GM12878 (cell line): ENCODE data around the gene TMEM128. TPM values are rescaled to one million over a fixed set of nuclear protein-coding genes. Genes with fewer than 3 reads are reported as not detected.

Experiments used
- ATAC-seq: fragments of 200-7000 bp; cut with Tn5 transposase; 3 replicates; pipeline ENCODE4 v1.9.1; 2020; ENCODE audit warnings: mild to moderate bottlenecking, moderate library complexity
- BruUV-seq: library from RNA; stranded (reverse); fragments of 400-500 nt; replicated peaks from 2 replicates; lab custom pipeline; 2021; lab: Mats Ljungman, UMichigan
- CTCF ChIA-PET: fragments of 300-600 bp; sonication (Branson Sonifier 250); formaldehyde crosslinking; extraction: SDS; loops from one replicate; lab custom pipeline; 2021; ENCODE audit warnings: inconsistent platforms; lab: Yijun Ruan, JAX
- POLR2A ChIA-PET: fragments of 350-600 bp; formaldehyde crosslinking; extraction: SDS; loops from one replicate; lab custom pipeline; 2021; ENCODE audit warnings: inconsistent platforms; lab: Charles Lee
- RAD21 ChIA-PET: fragments of 300-600 bp; sonication (Branson Sonifier 250); formaldehyde crosslinking; loops from one replicate; lab custom pipeline; 2023; ENCODE audit warnings: antibody characterized with exemption; ENCODE audit not compliant: unreplicated experiment; lab: Charles Lee
- SMC1A ChIA-PET: fragments of 300-600 bp; sonication (Branson Sonifier 250); formaldehyde crosslinking; loops from one replicate; lab custom pipeline; 2023; ENCODE audit not compliant: unreplicated experiment, uncharacterized antibody; lab: Charles Lee
- DNase-seq: peaks from one replicate; pipeline ENCODE4 v3.0.0-alpha.2; 2011; ENCODE audit warnings: low read depth, low spot score
- FAIRE-seq: peaks from 3 replicates; lab custom pipeline; 2011; peaks lifted over from hg19 to GRCh38; lab: Jason Lieb, UNC
- H2AFZ ChIP-seq: 2 replicates; pipeline ENCODE4 v1.6.0; 2011; ENCODE audit warnings: low read depth, low read length, control low read depth; ENCODE audit not compliant: control insufficient read depth
- H3K27ac ChIP-seq: 2 replicates; pipeline ENCODE4 v1.5.1; 2011; ENCODE audit warnings: control low read depth; ENCODE audit not compliant: control insufficient read depth, insufficient read depth
- H3K27me3 ChIP-seq, 2 experiments: replicated peaks in 1 of 2; 2 replicates each; pipeline versions ENCODE4 v1.6.0 to v1.6.1; 2011; ENCODE audit warnings: low read length in 1 of 2; ENCODE audit not compliant: control insufficient read depth in 2 of 2, insufficient read depth in 2 of 2
- H3K36me3 ChIP-seq, 2 experiments: 2 replicates each; pipeline ENCODE4 v1.5.1; 2011; ENCODE audit warnings: low read length in 1 of 2; ENCODE audit not compliant: control insufficient read depth in 2 of 2, insufficient read depth in 2 of 2
- H3K4me1 ChIP-seq: 2 replicates; pipeline ENCODE4 v1.6.1; 2011; ENCODE audit warnings: mild to moderate bottlenecking, low read length, moderate library complexity, mixed read lengths; ENCODE audit not compliant: control insufficient read depth, insufficient read depth
- H3K4me2 ChIP-seq: 2 replicates; pipeline ENCODE4 v1.6.0; 2011; ENCODE audit warnings: control low read depth; ENCODE audit not compliant: control insufficient read depth, insufficient read depth
- H3K4me3 ChIP-seq: fragments of 200-600 bp; sonication (generic); 2 replicates; pipeline ENCODE4 v1.5.1; 2016
- H3K79me2 ChIP-seq: 2 replicates; pipeline ENCODE4 v1.6.0; 2011; ENCODE audit warnings: low read length; ENCODE audit not compliant: control insufficient read depth, insufficient read depth
- H3K9ac ChIP-seq: 2 replicates; pipeline ENCODE4 v1.8.0; 2011; ENCODE audit warnings: low read length, control low read depth, mixed read lengths; ENCODE audit not compliant: control insufficient read depth, insufficient read depth
- H3K9me3 ChIP-seq: replicated peaks from 3 replicates; pipeline ENCODE4 v1.5.1; 2011; ENCODE audit warnings: mild to moderate bottlenecking, low read length; ENCODE audit not compliant: control insufficient read depth, insufficient read depth
- H4K20me1 ChIP-seq: 2 replicates; pipeline ENCODE4 v1.6.0; 2011; ENCODE audit not compliant: control insufficient read depth, insufficient read depth
- CUX1 ChIP-seq: IDR thresholded peaks from 2 replicates; pipeline ENCODE4 v1.6.1; 2012; ENCODE audit warnings: improper control_type of control experiment, low read depth, low read length; ENCODE audit not compliant: insufficient replicate concordance
- E2F4 ChIP-seq: IDR thresholded peaks from 2 replicates; pipeline ENCODE4 v1.6.1; 2012; ENCODE audit warnings: low read depth, low read length, improper control_type of control experiment
- KAT2A ChIP-seq: conservative IDR thresholded peaks from 2 replicates; pipeline ENCODE4 v1.6.1; 2011; ENCODE audit warnings: low read depth, low read length; ENCODE audit not compliant: control insufficient read depth
- SIX5 ChIP-seq: IDR thresholded peaks from 2 replicates; pipeline ENCODE4 v1.6.1; 2011; ENCODE audit warnings: mild to moderate bottlenecking, low read depth, low read length, moderate library complexity; ENCODE audit not compliant: severe bottlenecking
- ZNF274 ChIP-seq: IDR thresholded peaks from one replicate; pipeline ENCODE4 v1.8.0; 2011; ENCODE audit not compliant: insufficient read length, insufficient read depth
- WGBS: methylation state at CpG from one replicate; pipeline ENCODE4 v1.1.6; 2016; ENCODE audit warnings: low lambda C conversion rate; ENCODE audit not compliant: insufficient replicate concordance, insufficient coverage; ENCODE audit errors: missing lambda C conversion rate; 5-methylcytosine and 5-hydroxymethylcytosine counted together
- in situ Hi-C: fragments of 300-500 bp; cut with MboI; formaldehyde crosslinking; loops from 9 replicates; pipeline ENCODE4 v1.14.3; 2018; ENCODE audit warnings: mixed read lengths
- intact Hi-C: fragments of 100-400 bp; cut with micrococcal nuclease; formaldehyde crosslinking; loops from one replicate; pipeline ENCODE4 v1.14.2; 2022; ENCODE audit not compliant: unreplicated experiment
- polyA plus RNA-seq, 11 experiments: library from polyadenylated mRNA; depleted of rRNA in 4 of 11; unstranded in 6 of 11; stranded (reverse) in 5 of 11; fragments of >200 nt; fragmentation: Nextera tagmentation in 4 of 11; fragmentation: Illumina TruSeq in 1 of 11; extraction: Ambion mirVana in 4 of 11; extraction: Trizol in 1 of 11; gene quantifications; 1 replicate in 1 of 11; 2 replicates in 10 of 11; pipeline versions ENCODE4 v1.2.1 to v1.2.3, GENCODE V29; 2011 to 2016; ENCODE audit warnings: inconsistent platforms in 2 of 11, missing spikeins in 2 of 11, low read depth in 1 of 11
- total RNA-seq, 4 experiments: library from RNA; depleted of rRNA in 3 of 4; stranded (reverse); fragments of >200 nt in 3 of 4; fragmentation: Illumina TruSeq in 1 of 4; extraction: Trizol in 1 of 4; gene quantifications; 2 replicates each; pipeline versions ENCODE4 v1.2.1 to v1.2.3, GENCODE V29; 2013 to 2021

Gene TMEM128
- total and polyA plus RNA-seq, 10 of the 15 experiments (the other 5 are each of a cell fraction or from before 2014, with no cell fraction given) = 9.3 to 44.2 (median 18.9) TPM

- TF ChIP-seq KAT2A (no peak), ZNF274 (no peak), E2F4 (no peak)
Measured at GRCh38 chr4:4271912-4272311, 23.9 kb upstream of the TMEM128 start (continued).

- Histone ChIP-seq H2AFZ (no peak overlapping the region), H3K9ac (no peak overlapping the region), H3K27ac (no peak overlapping the region), H3K4me3 (no peak overlapping the region), H3K27me3 (no peaks in the 10 kb centered on the region), H4K20me1 (no peaks in the 10 kb centered on the region), H3K36me3 (peaks cover 9 to 29% of the 10 kb centered on the region in 2 experiments; a peak in 3 of 4 replicates), H3K79me2 (no peaks in the 10 kb centered on the region), H3K9me3 (no peaks in the 10 kb centered on the region), H3K4me2 (no peak overlapping the region), H3K4me1 (no peaks in the 10 kb centered on the region)
- BruUV-seq = no TSS peak
- POLR2A ChIA-PET = no interaction called here
- SMC1A ChIA-PET = no interaction called here
- intact Hi-C loops = no loop called here
- WGBS = 72% methylated on average over 4 of the region's 4 CpGs
- DNase-seq (no peak), ATAC-seq (no peak), FAIRE-seq (no peak)
- in situ Hi-C loops = no loop called here
- no peak for TF ChIP-seq CUX1
- TF ChIP-seq SIX5 = no peak
- RAD21 ChIA-PET = no interaction called here
- CTCF ChIA-PET = no interaction called here
Measured at GRCh38 chr4:4270529-4270928, 22.5 kb upstream of the TMEM128 start.
